WTC11 (cell line): ENCODE data around the gene RASIP1.
"Not testable (repeated sequence)": the region's sequence is repeated elsewhere in the genome, so short reads cannot be mapped to it uniquely, and the experiment has no call there.

Experiments used
- CREM ChIP-seq: sonication (generic); formaldehyde crosslinking; IDR thresholded peaks from 2 replicates; pipeline ENCODE4 v1.8.1; 2022; ENCODE audit warnings: mild to moderate bottlenecking, missing genetic modification reagents, moderate library complexity
- SMAD3 ChIP-seq: sonication (generic); formaldehyde crosslinking; IDR thresholded peaks from 2 replicates; pipeline ENCODE4 v1.8.0; 2022; ENCODE audit warnings: missing genetic modification reagents, mild to moderate bottlenecking, borderline replicate concordance
- SMAD4 ChIP-seq: sonication (generic); formaldehyde crosslinking; IDR thresholded peaks from 2 replicates; pipeline ENCODE4 v1.8.0; 2022; ENCODE audit warnings: mild to moderate bottlenecking, missing genetic modification reagents
- TCF7 ChIP-seq: sonication (generic); formaldehyde crosslinking; IDR thresholded peaks from 2 replicates; pipeline ENCODE4 v1.8.0; 2022; ENCODE audit warnings: mild to moderate bottlenecking, low read depth, missing genetic modification reagents, moderate library complexity
- ZNF121 ChIP-seq: sonication (generic); formaldehyde crosslinking; IDR thresholded peaks from 2 replicates; pipeline ENCODE4 v1.8.0; 2023; ENCODE audit warnings: missing genetic modification reagents
- ZNF232 ChIP-seq: sonication (generic); formaldehyde crosslinking; IDR thresholded peaks from 2 replicates; pipeline ENCODE4 v1.8.0; 2022; ENCODE audit warnings: mild to moderate bottlenecking, missing genetic modification reagents
- ZNF423 ChIP-seq: fragments of 250-450 bp; sonication (Bioruptor Pico); IDR thresholded peaks from 2 replicates; pipeline ENCODE4 v2.1.2; 2022; ENCODE audit warnings: mild to moderate bottlenecking, moderate library complexity
- TF ChIP-seq, protein P1 (sequence below): fragments of 200-600 bp; IDR thresholded peaks from 2 replicates; pipeline ENCODE4 v1.8.0; 2022; ENCODE audit warnings: antibody characterized with exemption
- TF ChIP-seq, protein P2 (sequence below): sonication (generic); formaldehyde crosslinking; IDR thresholded peaks from 2 replicates; pipeline ENCODE4 v1.8.0; 2022; ENCODE audit warnings: mild to moderate bottlenecking, missing genetic modification reagents
- TF ChIP-seq, protein P3 (sequence below): sonication (generic); formaldehyde crosslinking; IDR thresholded peaks from 2 replicates; pipeline ENCODE4 v1.8.1; 2022; ENCODE audit warnings: low read depth, missing genetic modification reagents, borderline replicate concordance
- TF ChIP-seq, protein P4 (sequence below): fragments of 250-450 bp; sonication (Bioruptor Pico); IDR thresholded peaks from 2 replicates; pipeline ENCODE4 v1.9.0; 2021; ENCODE audit warnings: mild to moderate bottlenecking
- TF ChIP-seq, protein P5 (sequence below): fragments of 250-450 bp; sonication (Bioruptor Pico); IDR thresholded peaks from 2 replicates; pipeline ENCODE4 v1.9.0; 2021; ENCODE audit warnings: mild to moderate bottlenecking
- TF ChIP-seq, protein P6 (sequence below): sonication (generic); formaldehyde crosslinking; IDR thresholded peaks from 2 replicates; pipeline ENCODE4 v1.8.1; 2022; ENCODE audit warnings: low read depth, mild to moderate bottlenecking, moderate library complexity, missing genetic modification reagents, borderline replicate concordance

DNA sequence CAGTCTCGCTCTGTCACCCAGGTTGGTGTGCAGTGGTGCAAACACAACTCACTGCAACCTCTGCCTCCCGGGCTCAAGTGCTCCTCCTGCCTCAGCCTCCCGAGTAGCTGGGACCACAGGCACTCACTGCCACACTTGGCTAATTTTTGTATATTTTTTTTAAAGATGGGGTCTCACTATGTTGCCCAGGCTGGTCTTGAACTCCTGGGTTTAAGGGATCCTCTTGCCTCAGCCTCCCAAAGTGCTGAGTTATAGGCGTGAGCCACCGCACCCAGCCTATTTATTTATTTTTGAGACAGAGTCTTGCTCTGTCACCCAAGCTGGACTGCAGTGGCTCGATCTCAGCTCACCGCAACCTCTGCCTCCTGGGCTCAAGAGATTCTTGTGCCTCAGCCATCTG is 53.8 kb downstream of the RASIP1 start:
- TF ChIP-seq CREM (CRISPR knock-in tag); SMAD4 (CRISPR knock-in tag); ZNF423; SMAD3 (CRISPR knock-in tag); ZNF121 (CRISPR knock-in tag); ZNF232 (CRISPR knock-in tag); TCF7 (CRISPR knock-in tag): not testable (repeated sequence)
- TF ChIP-seq, protein P1, sequence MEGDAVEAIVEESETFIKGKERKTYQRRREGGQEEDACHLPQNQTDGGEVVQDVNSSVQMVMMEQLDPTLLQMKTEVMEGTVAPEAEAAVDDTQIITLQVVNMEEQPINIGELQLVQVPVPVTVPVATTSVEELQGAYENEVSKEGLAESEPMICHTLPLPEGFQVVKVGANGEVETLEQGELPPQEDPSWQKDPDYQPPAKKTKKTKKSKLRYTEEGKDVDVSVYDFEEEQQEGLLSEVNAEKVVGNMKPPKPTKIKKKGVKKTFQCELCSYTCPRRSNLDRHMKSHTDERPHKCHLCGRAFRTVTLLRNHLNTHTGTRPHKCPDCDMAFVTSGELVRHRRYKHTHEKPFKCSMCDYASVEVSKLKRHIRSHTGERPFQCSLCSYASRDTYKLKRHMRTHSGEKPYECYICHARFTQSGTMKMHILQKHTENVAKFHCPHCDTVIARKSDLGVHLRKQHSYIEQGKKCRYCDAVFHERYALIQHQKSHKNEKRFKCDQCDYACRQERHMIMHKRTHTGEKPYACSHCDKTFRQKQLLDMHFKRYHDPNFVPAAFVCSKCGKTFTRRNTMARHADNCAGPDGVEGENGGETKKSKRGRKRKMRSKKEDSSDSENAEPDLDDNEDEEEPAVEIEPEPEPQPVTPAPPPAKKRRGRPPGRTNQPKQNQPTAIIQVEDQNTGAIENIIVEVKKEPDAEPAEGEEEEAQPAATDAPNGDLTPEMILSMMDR = not testable (repeated sequence)
- TF ChIP-seq, protein P2, sequence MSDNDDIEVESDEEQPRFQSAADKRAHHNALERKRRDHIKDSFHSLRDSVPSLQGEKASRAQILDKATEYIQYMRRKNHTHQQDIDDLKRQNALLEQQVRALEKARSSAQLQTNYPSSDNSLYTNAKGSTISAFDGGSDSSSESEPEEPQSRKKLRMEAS = not testable (repeated sequence)
- TF ChIP-seq, protein P3, sequence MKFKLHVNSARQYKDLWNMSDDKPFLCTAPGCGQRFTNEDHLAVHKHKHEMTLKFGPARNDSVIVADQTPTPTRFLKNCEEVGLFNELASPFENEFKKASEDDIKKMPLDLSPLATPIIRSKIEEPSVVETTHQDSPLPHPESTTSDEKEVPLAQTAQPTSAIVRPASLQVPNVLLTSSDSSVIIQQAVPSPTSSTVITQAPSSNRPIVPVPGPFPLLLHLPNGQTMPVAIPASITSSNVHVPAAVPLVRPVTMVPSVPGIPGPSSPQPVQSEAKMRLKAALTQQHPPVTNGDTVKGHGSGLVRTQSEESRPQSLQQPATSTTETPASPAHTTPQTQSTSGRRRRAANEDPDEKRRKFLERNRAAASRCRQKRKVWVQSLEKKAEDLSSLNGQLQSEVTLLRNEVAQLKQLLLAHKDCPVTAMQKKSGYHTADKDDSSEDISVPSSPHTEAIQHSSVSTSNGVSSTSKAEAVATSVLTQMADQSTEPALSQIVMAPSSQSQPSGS (CRISPR knock-in tag) = not testable (repeated sequence)
- TF ChIP-seq, protein P4, sequence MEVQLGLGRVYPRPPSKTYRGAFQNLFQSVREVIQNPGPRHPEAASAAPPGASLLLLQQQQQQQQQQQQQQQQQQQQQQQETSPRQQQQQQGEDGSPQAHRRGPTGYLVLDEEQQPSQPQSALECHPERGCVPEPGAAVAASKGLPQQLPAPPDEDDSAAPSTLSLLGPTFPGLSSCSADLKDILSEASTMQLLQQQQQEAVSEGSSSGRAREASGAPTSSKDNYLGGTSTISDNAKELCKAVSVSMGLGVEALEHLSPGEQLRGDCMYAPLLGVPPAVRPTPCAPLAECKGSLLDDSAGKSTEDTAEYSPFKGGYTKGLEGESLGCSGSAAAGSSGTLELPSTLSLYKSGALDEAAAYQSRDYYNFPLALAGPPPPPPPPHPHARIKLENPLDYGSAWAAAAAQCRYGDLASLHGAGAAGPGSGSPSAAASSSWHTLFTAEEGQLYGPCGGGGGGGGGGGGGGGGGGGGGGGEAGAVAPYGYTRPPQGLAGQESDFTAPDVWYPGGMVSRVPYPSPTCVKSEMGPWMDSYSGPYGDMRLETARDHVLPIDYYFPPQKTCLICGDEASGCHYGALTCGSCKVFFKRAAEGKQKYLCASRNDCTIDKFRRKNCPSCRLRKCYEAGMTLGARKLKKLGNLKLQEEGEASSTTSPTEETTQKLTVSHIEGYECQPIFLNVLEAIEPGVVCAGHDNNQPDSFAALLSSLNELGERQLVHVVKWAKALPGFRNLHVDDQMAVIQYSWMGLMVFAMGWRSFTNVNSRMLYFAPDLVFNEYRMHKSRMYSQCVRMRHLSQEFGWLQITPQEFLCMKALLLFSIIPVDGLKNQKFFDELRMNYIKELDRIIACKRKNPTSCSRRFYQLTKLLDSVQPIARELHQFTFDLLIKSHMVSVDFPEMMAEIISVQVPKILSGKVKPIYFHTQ (CRISPR knock-in tag) = not testable (repeated sequence)
- TF ChIP-seq, protein P5, sequence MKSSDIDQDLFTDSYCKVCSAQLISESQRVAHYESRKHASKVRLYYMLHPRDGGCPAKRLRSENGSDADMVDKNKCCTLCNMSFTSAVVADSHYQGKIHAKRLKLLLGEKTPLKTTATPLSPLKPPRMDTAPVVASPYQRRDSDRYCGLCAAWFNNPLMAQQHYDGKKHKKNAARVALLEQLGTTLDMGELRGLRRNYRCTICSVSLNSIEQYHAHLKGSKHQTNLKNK (CRISPR knock-in tag) = not testable (repeated sequence)
- TF ChIP-seq, protein P6, sequence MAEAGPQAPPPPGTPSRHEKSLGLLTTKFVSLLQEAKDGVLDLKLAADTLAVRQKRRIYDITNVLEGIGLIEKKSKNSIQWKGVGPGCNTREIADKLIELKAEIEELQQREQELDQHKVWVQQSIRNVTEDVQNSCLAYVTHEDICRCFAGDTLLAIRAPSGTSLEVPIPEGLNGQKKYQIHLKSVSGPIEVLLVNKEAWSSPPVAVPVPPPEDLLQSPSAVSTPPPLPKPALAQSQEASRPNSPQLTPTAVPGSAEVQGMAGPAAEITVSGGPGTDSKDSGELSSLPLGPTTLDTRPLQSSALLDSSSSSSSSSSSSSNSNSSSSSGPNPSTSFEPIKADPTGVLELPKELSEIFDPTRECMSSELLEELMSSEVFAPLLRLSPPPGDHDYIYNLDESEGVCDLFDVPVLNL = not testable (repeated sequence)
